SK-N-SH (cell line): ENCODE data around the gene PDLIM5.

Experiments used
- CHD2 ChIP-seq: fragments of 150-350 bp; IDR thresholded peaks from 2 replicates; pipeline ENCODE4 v1.6.1; 2018; ENCODE audit warnings: low read length; ENCODE audit not compliant: partially characterized antibody
- EP300 ChIP-seq, 2 experiments: IDR thresholded peaks; 2 replicates each; pipeline versions ENCODE4 v1.4.0 to v1.6.1; 2012; ENCODE audit warnings: borderline replicate concordance in 1 of 2, low read depth in 1 of 2, low read length in 1 of 2
- GATA2 ChIP-seq: sonication (generic); formaldehyde crosslinking; IDR thresholded peaks from 2 replicates; pipeline ENCODE4 v1.5.0; 2020; ENCODE audit warnings: mild to moderate bottlenecking, missing genetic modification reagents
- POLR2AphosphoS5 ChIP-seq: IDR thresholded peaks from 2 replicates; pipeline ENCODE4 v1.6.1; 2012; ENCODE audit warnings: low read depth, low read length
- RXRA ChIP-seq: IDR thresholded peaks from 2 replicates; pipeline ENCODE4 v1.4.0; 2012; ENCODE audit warnings: low read depth, mild to moderate bottlenecking, borderline replicate concordance
- TCF12 ChIP-seq: IDR thresholded peaks from 2 replicates; pipeline ENCODE4 v1.4.0; 2012
- TF ChIP-seq, protein P1 (sequence below): fragments of 200-600 bp; sonication (generic); IDR thresholded peaks from 2 replicates; pipeline ENCODE4 v1.6.1; 2017; ENCODE audit warnings: antibody characterized with exemption, mild to moderate bottlenecking, moderate library complexity
- TF ChIP-seq, protein P2 (sequence below): fragments of 150-350 bp; IDR thresholded peaks from 2 replicates; pipeline ENCODE4 v1.6.1; 2017; ENCODE audit warnings: antibody characterized with exemption, low read length, low read depth, borderline replicate concordance

DNA sequence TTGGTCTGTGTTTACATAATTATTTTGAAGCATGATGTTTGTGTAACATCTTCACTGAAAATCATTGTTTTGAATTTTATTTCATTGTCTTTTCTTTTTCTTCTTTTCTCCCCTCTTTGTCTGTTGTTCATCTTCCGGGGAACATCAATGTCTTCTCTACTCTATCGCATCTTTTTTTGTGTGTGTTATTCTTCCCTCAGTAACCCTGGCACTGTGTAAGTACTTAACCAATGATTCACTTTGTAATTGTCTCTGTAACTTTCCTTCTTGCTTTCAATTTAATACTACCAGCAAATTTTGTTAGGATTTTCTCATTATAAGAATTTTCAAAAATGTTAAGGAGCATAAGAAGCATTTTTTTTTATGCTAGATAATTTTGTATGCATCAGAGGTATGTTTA, 130.8 kb downstream of the PDLIM5 start:
- TF ChIP-seq POLR2AphosphoS5 (no peak), RXRA (no peak), CHD2 (no peak), TCF12 (no peak), EP300 (IDR thresholded peaks at IDR 0.05; ENCODE audit: borderline replicate concordance in 1 of 2, low read depth in 1 of 2, low read length in 1 of 2) (no peak), GATA2 (CRISPR knock-in tag) (no peak)
- TF ChIP-seq, protein P1, sequence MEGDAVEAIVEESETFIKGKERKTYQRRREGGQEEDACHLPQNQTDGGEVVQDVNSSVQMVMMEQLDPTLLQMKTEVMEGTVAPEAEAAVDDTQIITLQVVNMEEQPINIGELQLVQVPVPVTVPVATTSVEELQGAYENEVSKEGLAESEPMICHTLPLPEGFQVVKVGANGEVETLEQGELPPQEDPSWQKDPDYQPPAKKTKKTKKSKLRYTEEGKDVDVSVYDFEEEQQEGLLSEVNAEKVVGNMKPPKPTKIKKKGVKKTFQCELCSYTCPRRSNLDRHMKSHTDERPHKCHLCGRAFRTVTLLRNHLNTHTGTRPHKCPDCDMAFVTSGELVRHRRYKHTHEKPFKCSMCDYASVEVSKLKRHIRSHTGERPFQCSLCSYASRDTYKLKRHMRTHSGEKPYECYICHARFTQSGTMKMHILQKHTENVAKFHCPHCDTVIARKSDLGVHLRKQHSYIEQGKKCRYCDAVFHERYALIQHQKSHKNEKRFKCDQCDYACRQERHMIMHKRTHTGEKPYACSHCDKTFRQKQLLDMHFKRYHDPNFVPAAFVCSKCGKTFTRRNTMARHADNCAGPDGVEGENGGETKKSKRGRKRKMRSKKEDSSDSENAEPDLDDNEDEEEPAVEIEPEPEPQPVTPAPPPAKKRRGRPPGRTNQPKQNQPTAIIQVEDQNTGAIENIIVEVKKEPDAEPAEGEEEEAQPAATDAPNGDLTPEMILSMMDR, result no peak
- TF ChIP-seq, protein P2, sequence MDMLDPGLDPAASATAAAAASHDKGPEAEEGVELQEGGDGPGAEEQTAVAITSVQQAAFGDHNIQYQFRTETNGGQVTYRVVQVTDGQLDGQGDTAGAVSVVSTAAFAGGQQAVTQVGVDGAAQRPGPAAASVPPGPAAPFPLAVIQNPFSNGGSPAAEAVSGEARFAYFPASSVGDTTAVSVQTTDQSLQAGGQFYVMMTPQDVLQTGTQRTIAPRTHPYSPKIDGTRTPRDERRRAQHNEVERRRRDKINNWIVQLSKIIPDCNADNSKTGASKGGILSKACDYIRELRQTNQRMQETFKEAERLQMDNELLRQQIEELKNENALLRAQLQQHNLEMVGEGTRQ, result no peak
